NOMO-1 (cell line): ENCODE measurements around the gene BICRA.
"Not testable (repeated sequence)": the region's sequence is repeated elsewhere in the genome, so short reads cannot be mapped to it uniquely, and the experiment has no call there.

ENCODE experiments used
- DNase-seq, 2 experiments: peaks; one replicate each; lab custom pipeline; 2025; ENCODE audit not compliant: unreplicated experiment in 2 of 2; lab: John Stamatoyannopoulos, UW

BICRA gene

DNA sequence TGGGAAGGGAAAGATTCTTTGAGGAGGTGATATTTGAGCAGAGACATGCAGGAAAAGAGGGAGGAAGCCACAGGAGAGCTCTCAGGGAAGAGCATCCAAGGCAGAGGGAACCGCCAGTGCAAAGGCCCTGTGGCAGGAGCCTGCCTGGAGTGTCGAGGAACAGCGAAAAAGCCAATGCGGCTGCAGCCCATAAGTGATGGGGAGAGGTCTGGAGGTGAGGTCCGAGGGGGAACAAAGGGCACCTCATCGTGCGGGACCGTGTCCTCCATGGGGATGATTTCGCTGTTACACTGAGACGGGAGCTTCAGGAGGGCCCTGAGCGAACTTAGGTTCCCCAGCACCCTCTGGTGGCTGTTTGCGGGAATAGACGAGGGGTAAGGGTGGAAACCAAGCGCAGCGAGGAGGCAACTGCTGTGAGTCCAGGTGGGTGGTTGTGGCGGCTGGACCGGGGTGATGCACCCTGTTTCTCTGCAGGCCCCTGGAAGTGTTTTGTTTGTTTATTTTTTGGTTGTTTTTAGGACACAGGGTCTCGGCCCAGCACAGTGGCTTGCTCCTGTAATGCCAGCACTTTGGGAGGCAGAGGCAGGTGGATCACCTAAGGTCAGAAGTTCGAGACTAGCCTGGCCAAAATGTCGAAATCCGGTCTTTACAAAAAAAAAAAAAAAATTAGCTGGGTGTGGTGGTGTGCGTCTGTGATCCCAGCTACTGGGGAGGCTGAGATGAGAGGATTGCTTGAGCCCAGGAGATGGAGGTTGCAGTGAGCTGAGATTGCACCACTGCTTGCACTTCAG is 98.4 kb downstream of the BICRA start:
- DNase-seq = peak; percentile 48 to 63

DNA sequence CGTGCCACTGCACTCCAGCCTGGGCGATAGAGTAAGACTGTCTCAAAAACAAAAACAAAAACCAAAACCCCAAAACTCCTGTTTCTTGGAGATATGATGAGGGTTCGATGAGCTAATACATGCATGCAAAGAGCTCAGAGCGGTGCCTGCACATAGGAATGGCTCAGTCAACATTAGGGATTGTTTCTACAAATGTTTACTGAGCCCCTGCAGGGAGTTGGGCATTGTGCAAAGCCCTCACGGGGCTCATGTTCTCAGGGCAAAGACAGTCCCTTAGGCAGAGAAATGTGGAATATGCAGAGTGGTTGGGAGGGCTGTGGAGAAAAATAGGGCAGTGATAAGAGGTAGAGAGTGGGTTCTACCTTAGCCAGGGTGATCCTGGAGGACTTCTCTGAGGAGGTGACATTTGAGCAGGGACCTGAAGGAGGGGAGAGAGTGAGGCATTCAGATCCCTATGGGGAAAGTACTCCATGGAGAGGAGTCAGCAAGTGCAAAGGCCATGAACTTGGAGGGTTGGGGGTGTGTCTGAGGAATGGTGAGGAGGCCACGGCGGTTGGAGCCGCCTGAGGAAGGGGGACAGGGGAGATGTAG is 102.8 kb downstream of the BICRA start:
- no peak for DNase-seq

DNA sequence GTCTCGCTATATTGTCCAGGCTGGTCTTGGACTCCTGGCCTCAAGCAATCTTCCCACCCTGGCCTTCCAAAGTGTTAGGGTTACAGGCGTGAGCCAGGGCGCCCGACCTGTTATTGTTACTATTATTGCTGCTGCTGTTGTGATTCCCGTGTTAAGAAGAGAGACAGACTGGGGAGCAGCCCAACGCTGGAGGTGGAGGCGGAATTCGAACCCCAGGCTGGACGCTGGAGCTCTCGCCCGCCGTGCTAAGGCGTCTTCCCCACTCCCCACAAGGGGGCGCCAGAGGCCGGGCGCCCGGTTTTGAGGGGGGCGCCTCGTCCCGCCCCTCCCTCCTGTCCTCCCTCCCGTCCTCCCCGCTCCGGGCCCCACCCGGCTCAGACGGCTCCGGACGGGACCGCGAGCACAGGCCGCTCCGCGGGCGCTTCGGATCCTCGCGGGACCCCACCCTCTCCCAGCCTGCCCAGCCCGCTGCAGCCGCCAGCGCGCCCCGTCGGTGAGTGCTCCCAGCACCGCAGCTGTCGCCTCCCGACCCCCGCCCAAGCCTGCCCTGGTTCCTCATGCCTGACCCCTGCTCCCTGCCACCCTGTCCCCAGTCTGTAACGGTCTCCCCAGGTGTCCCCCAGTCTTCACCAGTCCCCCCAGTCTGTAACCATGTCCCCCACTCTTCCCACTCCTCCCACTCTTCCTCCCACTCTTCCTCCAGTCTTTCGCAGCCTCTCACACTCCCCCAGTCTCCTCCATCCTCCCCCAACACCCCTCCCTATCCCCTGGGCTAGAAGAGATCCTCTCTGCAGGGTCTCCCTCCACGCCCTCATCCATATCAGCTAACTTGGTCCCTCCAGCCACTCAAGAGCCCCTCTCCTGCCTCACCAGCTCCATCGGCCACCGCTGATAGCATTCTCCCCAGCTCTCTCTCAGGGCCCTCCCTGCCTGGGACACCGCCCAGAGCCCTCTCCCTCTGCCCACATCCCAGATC is 104.4 kb downstream of the BICRA start, which contains the start of gene EHD2:
EHD2 (plus strand) TSS at position 377 of the 976 bp plus-strand sequence. CDS start 3,191 bp downstream, outside the sequence.
- DNase-seq = peak; percentile 57 to 65

DNA sequence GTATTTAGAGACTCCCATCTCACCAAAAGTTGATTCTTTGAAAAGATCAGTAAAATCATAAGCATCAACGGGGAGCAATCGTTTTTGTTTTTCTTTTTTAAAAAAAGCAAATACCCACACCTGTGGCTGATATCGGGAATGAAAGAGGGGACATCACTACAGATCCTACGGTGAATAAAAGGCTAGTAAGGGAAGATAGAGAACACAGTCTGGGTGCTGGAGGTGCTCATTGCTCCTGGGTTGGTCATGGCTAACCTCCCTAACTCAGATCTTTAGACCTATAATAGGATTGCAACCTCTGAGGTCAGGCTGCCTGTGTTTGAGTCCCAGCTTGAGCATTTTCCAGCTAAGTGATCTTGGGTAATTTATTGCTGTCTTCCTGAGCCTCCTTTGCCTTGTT is 105.4 kb downstream of the BICRA start:
- DNase-seq = no peak

DNA sequence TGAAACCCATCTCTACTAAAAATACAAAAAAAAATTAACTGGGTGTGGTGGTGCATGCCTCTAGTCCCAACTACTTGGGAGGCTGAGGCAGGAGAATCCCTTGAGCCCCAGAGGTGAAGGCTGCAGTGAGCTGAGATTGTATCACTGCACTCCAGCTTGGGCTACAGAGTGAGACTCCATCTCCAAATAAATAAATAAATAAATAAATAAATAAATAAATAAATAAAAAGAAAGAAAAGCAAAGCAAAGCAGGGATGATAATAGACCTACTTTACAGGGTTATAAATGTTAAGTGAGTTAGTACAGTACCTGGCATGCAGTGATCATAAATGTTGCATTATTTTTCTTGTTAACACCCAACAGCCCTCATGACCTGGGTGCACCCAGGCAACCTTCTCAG is 105.9 kb downstream of the BICRA start:
- DNase-seq = not testable (repeated sequence)

DNA sequence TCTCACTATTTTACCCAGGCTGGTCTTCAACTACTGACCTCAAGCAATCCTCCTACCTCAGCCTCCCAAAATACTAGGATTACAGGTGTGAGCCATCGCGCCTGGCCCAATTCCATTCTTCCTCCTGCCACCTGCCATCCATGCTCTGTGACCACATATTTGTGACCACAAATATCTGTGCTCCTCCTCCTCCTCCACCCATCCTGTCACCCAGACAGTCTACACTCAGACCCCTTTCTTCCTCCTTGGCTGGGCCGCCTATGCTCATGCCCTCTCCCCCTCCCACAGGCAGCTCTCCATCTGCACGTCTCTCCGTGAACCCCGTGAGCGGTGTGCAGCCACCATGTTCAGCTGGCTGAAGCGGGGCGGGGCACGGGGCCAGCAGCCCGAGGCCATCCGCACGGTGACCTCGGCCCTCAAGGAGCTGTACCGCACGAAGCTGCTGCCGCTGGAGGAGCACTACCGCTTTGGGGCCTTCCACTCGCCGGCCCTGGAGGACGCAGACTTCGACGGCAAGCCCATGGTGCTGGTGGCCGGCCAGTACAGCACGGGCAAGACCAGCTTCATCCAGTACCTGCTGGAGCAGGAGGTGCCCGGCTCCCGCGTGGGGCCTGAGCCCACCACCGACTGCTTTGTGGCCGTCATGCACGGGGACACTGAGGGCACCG is 107.5 kb downstream of the BICRA start:
- DNase-seq = no peak

DNA sequence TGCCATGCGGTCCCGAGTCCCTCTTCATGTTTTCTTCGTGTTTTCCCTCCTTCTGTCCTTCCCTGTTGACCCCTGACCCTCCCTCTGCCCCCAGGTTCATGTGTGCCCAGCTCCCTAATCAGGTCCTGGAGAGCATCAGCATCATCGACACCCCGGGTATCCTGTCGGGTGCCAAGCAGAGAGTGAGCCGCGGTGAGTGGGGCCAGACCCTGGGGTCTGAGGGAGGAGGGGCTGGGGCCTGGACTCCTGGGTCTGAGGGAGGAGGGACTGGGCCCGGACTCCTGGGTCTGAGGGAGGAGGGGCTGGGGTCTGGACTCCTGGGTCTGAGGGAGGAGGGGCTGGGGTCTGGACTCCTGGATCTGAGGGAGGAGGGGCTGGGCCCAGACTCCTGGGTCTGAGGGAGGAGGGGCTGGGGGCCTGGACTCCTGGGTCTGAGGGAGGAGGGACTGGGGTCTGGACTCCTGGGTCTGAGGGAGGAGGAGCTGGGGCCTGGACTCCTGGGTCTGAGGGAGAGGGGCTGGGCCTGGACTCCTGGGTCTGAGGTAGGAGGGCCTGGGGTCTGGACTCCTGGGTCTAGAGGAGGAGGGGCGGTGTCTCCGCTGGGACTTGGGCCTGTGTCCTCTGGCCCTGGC is 109.6 kb downstream of the BICRA start:
- not testable (repeated sequence) for DNase-seq

DNA sequence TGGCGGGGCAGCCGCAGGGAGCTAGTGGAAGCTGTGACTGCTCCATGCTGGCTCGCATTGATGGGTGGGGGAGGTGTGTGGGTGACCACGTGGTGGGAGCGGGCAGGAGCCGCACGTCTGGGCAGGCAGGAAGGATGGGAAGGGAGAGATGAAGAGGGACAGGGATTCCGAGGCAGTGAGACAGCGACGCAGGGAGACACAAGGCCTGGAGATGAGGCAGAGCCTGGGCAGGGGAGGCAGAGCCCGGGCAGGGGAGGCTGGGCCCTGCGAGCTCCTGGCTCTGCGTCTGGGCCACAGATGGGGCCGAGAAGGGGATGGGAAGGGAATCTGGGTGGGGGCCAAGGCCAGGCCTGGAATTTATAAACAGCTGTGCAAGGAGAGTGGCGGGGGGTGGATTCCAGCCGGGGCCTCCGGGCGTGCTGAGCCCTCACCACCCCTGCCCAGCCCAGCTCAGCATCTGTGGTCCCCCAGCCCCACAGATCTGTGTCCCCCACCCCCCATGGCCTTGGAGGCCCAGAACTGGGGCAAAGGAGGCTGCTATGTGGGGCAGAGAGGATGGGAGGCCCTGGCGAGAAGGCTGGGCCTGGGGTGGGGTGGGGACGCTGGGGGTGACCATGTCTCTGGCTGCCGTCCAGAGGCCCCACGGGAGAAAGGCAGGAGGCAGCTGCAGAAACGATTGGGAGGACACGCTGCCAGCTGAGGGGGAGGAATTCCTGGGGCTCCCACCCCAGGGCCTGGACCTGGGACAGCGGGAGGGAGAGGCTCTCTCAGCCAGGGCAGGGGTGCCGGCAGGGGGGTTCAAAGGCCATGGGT is 110.3 kb downstream of the BICRA start:
- DNase-seq = no peak

DNA sequence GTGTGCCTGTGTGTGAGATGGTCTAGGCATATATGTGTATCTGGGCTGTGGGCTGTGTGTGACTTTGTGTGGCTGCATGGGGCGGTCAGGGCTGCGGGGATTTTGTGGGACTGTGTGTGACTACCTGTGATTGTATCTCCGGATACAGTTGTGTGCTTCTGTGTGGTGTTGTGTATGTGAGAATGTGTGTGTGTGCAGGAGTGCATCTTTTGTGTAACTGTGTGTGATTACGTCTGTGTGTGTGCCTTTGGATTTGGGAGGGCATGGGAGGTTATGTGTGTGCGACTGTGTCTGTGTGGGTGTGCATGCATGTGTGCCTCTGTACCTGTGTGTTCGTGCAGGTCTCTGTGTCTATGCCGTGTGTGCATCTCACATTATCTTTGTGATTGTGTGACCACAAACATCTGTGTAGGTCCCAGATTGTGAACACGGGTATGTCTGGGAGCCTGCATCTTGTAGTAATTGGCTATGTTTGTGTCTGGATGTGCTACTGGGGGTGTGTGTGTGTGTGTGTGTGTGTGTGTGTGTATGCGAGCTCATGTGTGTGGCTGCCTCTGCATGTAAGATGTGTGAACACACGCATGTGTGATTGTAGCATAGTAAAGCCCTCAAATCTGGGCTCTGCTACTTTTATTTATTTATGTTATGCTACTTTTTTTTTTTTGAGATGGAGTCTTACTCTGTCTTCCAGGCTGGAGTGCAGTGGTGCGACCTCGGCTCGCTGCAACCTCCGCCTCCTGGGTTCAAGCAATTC is 111.9 kb downstream of the BICRA start:
- DNase-seq = no peak

DNA sequence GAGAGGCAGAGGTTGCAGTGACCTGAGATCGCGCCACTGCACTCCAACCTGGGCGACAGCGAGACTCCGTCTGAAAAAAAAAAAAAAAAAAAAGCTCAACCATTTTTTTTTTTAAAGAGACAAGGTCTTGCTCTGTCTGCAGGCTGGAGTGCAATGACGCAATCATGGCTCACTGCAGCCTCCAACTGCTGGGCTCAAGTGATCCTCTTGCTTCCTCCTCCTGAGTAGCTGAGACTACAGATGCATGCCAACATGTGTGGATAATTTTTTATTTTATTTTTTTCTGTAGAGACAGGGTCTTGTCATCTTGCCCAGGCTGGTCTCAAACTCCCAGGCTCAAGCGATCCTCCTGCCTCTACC is 114.6 kb downstream of the BICRA start:
- DNase-seq = peak; percentile 68 to 75

DNA sequence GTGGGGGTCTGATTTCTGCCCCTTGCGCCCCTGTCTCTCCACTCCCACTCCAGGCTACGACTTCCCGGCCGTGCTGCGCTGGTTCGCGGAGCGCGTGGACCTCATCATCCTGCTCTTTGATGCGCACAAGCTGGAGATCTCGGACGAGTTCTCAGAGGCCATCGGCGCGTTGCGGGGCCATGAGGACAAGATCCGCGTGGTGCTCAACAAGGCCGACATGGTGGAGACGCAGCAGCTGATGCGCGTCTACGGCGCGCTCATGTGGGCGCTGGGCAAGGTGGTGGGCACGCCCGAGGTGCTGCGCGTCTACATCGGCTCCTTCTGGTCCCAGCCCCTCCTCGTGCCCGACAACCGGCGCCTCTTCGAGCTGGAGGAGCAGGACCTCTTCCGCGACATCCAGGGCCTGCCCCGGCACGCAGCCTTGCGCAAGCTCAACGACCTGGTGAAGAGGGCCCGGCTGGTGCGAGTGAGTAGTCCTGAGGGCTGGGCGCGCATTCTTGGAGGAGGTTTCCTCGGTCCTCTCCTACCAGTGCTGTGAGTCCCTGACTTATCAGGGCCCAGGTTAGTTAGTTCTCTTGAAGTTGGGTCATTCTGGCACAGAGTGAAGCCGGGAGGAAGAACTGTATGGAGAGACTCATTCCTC is 116.9 kb downstream of the BICRA start:
- peak; percentile 82 to 83 for DNase-seq

DNA sequence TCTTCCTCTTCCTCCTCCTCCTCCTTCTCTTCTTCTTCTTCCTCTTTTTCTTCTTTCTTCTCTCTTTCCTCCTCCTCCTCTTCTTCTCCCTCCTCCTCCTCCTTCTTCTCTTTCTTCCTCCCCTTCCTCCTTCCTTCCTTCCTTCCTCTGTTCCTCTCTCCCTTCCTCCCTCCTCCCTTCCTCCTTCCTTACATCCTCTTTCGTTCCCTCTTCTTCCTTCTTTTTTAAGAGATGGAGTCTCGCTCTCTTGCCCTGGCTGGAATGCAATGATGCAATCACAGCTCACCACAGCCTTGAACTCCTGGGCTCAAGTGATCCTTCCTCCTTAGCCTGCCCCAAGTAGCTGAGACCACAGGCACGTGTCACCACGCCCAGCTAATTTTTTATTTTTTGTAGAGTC is 117.5 kb downstream of the BICRA start:
- peak in 1 of 2 experiments; percentile 7 for DNase-seq

DNA sequence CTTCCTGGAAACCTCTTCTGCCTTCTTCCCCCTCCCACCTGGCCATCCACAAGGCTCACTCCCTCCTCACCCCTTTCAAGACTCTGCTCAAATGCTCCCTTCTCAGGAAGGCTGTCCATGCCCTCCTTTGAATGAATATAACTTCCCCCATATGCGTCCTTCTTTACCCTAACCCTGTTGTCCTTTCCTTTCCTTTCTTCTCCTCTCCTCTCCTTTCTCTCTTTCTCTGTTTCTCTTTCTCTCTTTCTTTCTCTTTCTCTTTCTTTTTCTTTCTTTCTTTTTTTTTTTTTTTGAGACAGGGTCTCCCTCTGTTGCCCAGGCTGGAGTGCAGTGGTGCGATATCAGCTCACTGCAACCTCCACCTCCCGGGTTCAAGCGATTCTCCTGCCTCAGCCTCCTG is 119.4 kb downstream of the BICRA start:
- DNase-seq = not testable (repeated sequence)

DNA sequence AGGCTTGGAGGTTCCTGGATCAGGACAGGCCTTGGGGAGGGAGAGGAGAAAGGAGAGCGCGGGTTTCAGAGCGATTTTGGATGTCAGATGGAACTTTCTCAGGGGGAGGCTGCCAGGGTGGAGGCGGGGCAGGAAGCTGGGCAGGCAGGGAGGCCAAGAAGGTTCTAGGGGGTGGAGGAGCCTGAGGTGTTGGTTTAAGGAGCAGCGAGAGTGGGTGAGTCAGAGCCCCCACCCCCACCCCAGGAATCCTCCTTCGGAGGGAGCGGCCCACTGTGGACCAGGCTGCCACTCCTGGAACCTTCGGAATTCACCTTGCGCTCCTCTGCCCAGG is 120.5 kb downstream of the BICRA start:
- DNase-seq = no peak

DNA sequence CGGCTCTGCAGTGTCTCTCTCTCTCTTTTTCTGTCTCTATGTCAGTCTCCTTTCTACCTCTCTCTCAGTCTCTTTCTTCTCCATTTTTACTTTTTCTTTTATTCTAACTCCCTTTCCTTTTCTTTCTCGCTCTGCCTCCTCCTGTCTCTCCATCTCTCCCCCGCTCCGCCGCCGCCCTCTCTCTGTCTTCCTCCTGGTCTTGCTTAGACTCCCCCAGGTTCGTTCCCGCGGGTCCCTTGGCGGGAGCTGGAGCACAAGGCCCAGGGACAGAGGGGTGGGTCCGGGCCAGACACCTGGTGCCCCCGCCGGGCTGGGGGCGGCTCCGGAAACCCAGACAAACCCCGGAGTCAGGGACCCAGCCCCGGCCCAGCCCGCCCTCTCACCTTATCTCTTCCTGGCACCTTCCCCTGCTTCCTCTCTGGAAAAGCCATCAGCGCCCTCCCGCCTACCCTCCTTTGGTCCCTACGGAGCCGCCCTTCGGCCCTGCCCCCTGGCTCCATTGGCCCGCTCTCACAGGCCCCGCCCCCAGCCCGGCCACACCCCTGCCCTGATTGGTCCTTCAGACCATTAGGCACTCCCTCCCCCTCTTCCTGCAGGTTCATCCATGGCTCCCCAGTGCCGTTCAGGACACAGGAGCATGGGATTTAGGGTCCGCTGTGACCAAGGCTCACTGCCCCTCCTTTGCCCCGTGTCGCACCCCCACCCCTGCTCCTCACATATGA is 121.0 kb downstream of the BICRA start:
- no peak for DNase-seq

DNA sequence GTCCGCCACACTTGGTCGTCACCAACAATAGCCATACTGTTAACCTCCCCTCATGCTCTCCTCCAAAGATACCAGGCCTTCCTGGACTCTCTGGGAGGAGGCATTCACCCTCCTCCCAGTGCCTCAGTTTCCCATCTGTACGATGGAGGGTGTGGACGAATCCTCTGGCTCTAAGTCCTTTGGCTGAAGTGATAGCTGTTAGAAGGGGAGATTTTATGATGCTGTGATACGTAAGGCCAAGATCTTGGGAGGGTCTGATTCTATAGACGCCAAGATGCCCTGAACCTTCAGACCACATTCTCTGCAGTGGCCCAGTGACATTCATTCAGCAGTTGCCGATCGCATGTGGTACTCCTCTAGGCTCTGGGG is 121.6 kb downstream of the BICRA start:
- no peak for DNase-seq

DNA sequence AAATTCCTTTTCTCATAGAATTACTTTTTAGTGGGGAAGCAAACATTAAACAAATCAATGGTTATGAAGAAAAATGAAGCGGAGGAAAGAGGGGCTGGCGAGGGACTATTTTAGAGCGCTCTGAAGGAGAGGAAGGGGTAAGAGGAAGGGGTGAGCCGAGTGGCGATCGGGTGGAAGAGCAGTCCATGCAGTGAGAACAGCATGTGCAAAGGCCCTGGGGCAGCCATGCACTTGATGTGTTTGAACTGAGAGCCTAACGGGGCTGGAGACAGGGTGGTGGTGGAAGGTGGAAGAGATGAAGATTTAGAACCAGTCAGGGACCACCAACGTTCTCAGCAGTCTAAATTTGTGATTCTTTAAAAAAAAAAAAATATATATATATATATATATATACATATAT is 122.0 kb downstream of the BICRA start:
- DNase-seq = no peak

DNA sequence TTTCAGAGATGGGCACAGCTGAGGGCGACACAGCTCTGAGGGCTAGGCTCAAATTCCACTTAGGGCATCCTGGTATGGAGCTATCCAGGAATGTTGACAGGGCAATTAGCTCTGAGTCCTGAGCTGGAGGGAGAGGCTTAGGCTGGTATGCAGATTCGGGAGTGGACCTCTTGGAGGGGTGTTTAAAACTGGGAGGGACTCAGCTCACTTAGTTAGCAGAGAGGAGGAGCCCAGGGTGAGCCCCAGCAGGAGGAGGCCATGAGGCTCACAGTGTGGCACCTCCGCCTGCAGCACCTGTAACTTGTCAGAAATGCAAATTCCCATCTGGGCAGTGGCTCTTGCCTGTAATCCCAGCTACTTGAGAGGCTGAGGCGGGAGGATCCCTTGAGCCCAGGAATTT is 126.2 kb downstream of the BICRA start:
- DNase-seq = no peak
